HG02973 (cell line): ENCODE data around the gene SLC6A18.

Experiments
- ATAC-seq: cut with Tn5 transposase; IDR thresholded peaks from one replicate; pipeline ENCODE4 v1.9.1; 2021; ENCODE audit warnings: moderate library complexity; ENCODE audit not compliant: unreplicated experiment

The SLC6A18 gene

DNA sequence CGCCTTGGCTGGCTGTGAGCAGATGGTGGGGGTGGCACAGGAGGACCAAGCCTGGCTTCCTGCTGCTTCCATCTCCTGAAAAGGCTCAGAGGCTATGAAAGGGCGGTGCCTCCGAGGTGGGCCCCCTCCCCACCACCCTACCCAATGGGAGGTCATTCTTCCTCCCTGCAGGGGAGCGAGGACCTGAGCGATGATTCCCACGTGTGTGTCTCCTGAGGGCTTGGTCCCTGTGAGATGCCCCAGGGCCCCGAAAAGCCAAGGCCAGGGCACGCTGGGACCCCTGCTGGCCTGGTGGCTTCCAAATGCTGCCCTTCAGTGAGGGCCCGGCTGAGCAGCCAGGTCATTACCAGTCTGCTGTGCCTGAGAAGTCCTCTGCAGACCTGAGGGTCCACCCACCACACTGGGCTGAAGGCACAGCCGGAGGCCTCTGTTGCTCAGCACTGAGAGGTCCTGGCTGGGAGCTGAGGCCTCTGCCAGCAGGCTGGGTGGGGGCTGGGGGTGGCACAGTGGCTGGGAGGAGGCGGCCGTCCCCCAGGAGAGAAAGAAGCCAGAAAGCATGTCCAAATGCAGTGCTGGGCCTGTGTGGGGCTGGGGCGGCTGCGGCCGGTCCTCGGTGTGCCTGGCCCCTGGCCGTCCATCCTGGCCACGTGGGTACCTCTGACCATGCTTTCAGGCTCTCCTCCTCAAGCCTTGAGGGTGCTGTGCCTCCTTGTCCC, 37.8 kb upstream of the SLC6A18 start:
- ATAC-seq = no peak

DNA sequence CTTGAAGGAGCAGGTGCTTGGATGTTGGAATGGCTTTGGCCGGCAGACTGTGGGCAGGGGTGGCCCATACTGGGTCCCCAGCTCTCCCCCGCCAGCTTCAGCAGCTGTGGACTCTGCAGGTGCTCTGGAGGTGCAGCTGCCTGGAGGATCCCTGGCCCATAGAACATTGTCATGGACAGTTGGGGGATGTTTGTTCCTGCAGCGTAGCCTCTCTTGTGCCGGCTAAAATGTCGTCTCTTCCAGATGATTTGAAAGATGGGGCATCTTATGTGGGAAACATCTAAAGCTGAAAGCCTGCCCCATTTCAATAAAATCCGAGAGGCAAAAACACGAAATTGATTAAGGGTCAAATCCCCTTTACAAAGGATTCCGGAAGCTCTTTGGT, 37.2 kb upstream of the SLC6A18 start:
- ATAC-seq = no peak

DNA sequence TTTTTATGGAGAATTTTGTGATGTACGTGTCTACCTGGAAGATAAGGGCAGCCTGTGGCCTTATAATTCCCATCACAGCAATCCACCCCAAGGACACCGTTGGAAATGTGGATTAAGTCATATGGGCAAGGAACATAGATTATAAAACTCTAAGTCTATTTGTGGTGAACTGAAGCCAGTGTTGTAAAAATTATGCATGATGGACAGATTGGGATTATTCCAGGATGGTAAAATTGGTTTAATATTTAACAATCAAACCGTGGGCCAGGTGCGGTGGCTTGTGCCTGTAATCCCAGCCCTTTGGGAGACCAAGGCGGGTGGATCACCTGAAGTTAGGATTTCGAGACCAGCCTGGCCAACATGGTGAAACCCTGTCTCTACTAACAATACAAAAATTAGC, 36.7 kb upstream of the SLC6A18 start:
- ATAC-seq = no peak

DNA sequence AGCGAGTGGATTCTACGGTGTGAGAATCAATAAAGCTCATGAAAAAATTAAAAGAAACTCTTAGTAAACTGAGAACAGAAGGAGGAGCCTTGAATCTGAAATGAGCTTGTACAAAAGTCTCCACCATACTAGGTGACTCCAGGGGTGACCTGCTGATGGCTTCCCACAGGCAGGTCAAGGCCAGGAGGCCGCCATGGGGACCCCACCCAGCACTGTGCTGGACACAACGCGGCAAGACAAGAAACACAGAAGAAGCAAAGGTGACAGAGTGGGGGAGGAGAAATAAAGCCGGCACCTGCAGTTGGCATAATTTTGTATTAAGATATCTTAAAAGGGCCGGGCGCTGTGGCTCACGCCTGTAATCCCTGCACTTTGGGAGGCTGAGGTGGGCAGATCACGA, 35.9 kb upstream of the SLC6A18 start:
- no peak for ATAC-seq

DNA sequence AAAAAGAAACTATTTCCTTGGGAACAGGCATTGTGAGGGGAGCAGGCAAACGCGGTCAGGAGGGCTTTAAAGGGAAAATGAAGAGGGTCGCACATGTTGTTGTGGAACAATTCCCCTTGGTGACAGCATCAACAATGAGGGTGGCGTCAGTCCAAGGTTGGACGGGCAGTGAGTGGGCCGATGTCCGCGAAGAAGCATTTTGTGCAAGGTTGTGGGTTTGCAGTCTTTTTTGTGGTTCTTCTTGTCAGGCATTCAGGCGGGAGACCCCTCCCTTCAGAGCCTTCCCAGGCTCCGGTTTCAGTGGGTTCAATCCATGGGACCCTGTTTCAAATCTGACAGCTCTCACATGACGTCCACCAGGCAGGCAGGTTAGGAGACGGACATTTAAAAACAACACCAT, 34.9 kb upstream of the SLC6A18 start:
- no peak for ATAC-seq

DNA sequence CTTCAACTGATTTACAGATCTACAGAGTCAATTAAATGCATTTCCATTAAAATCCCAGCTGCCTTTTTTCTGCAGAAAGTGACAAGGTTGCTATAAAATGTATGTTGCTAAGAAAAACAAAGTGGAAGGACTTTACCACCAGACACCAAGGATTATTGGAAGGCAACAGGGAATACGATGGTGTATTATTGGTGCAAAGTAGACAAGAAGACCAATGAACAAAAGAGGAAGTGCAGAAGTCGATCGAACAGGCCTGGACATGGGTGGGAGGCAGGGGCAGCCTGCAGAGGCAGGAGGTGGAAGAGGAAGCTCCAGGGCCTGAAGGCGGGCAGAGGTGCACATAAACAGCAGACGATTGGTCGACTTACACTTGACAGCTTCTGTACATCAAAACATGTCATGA, 34.3 kb upstream of the SLC6A18 start:
- no peak for ATAC-seq

DNA sequence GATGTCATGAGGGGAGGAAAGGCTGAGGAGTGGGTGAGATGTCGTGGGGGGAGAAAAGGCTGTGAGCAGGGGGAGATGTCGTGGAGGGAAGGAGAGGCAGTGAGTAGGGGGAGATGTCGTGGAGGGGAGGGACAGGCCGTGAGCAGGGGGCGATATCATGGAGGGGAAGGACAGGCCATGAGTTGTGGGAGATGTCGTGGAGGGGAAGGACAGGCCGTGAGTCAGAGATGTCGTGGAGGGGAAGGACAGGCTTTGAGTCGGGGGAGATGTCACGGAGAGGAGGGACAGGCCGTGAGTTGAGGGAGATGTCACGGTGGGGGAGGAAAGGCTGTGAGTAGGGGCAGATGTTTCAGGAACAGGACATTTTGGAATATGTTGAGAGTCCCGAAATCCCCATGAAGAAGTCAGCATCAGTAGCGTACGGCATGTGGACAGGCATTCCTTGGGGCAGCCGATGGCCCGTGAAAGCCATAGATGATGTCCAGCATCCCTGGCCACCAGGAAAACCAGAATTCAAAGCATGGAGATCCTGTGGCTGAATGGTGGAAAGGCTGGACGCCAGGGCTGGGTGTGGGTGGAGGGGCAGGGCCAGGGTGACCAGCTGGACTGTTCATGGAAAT, 32.1 kb upstream of the SLC6A18 start:
- no peak for ATAC-seq

DNA sequence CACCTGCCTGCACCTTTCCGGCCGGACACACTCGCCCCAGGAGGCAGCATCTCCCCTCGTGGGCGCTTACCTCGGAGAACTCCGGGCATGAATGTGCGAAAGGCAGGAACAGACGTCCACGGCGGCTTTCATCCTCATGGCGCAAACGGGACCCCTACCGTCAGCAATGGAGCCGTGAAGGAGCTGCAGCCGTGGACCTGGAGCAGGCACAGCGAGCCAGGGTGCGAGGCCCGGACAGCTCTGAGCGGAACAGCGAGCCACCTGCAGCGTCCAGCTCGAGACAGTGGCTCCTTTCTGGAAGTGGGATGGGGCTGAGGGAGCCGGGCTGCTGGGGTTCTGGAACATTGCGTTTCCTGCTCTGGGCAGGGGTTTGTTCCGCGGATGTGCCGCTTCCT, 31.6 kb upstream of the SLC6A18 start:
- no peak for ATAC-seq

DNA sequence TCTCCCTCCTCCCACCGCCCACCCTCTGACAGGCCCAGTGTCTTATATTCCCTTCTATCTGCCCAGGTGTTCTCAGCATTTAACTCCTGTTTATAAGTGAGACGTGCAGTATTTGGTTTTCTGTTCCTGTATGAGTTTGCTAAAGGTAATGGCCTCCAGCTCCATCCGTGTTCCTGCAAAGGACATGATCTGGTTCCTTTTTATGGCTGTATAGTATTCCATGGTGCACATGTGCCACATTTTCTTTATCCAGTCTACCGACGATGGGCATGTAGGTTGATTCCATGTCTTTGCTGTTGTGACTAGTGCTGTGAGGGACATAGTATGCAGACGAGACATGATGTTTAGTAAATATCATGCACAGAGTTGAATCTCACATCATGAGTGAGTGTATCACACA, 30.8 kb upstream of the SLC6A18 start:
- no peak for ATAC-seq

DNA sequence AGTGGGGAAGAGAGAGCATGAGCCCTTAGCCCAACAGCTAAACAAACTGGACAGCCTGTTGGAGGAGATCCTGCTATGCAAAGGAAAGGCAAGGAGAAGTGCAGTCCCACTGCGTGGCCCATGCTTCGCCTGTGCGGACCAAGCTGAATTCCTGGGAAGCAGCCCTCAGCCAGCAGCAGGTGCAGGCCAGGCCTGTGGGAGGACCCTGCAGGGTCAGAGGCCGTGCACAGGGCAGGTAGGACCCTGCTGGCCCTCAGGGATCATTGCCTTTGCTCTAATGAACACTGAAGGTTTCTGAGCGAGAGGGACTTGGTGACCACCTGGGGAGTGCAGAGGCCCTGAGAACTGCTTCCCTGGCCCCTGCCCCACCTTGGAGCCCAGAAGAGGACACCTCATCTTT, 29.7 kb upstream of the SLC6A18 start:
- no peak for ATAC-seq

DNA sequence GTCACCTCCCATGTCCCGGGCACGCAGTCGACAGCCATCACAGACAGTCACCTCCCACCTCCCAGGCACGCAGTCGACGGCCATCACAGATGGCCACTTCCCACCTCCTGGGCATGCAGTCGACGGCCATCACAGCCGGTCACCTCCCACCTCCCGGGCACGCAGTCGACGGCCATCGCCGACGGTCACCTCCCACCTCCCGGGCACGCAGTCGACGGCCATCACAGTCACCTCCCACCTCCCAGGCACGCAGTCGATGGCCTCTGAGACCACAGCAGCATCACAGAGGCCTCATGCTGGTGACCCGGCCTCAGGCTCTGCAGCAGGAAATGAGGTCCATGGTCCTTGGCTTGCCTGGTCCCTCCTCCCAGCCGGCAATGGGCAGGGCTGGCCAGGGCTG, 29.3 kb upstream of the SLC6A18 start:
- no peak for ATAC-seq

DNA sequence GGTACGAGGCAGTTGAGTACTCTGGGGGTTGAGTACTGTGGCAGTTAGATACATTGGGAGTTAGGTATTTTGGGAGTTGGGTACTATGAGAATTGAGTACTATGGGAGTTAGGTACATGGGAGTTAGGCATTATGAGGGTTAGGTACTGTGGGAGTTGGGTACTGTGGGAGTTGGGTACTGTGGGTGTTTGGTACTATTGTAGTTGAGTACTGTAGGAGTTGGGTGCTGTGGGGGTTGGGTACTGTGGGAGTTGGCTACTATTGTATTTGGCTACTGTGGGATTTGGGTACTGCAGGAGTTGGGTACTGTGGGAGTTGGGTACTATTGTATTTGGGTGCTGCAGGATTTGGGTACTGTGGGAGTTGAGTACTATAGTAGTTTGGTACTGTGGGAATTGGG, 28.6 kb upstream of the SLC6A18 start:
- ATAC-seq = no peak

DNA sequence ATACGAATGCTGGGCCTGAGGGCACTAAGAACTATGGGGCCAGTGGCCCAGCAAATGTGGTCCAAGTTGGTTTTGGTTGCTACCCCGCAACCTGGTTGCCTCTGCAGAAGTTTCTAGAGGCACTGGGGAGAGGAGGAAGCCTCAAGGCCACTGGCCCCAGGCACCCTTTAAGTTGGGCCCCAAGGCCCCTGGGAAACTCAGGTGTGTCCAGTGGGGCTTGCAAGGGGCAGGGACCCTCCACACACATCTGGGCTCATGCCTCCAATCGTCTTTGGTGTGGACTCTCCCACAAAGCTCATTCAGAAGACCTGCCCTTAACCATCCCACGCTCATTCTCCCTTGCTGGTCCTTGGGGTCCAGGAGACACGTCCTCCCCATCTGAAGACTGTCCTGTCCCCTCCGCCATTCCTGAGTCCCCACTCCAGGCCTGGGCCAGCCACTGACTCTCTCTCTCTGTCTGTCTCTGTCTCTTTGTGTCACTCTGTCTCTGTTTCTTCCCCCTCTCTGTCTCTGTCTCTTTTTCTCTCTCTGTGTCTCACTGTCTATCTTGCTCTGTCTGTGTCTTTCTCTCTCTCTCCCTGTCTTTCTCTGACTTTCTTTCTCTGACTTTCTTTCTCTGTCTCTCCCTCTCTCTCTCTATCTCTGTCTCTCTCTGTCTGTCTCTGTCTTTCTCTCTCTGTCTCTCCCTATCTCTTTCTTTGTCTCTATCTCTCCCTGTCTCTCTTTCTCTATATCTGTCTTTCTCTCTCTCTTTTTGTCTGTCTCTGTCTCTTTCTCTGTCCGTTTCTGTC, 27.1 kb upstream of the SLC6A18 start:
- ATAC-seq = no peak

DNA sequence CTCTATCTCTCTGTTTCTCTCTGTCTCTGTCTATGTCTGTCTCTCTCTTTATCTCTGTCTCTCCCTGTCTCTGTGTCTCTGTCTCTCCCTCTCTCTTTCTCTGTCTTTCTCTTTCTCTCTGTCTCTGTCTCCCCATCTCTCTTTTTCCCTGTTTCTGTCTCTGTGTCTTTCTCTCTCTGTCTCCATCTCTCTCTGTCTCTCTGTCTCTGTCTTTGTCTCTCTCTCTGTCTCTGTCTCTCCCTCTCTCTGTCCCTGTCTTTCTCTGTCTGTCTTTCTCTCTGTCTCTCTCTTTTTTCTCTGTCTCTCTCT, 25.9 kb upstream of the SLC6A18 start:
- no peak for ATAC-seq

DNA sequence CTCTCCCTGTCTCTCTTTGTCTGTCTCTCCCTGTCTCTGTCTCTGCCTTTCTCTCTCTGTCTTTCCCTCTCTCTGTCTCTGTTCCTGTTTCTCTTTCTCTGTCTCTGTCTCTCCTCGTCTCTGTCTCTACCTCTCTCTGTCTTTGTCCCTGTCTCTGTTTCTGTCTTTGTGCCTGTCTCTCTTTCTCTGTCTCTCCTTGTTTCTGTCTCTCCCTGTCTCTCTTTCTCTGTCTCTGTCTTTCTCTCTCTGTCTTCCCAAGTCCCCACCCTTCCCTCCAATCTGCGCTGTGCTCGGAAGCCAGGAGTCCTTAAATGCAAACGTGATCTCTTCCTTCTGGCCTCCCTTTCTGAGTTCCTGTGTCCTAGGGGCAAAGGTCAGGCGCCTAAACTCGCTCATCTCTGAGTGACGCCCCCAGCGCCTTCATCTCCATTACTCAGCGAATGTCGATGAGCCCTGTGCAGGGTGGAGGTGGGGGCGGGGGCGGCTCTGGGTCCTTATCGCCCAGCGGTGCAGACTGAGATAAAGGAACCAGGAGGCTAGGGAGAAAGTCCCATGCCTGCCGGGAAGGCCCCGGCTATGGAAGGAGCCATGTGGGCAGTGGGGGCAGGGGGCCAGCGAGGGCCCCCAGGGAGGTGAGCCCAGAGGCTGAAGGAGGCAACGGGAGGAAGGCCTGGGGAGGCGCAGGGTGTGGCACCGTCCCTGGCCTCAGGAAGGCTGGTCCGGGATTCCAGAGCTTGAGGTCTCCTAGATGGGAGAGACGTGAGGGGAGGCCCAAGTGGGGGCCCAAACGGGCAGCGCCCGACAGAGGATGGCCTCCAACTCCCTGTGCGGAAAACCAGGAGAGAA, 25.3 kb upstream of the SLC6A18 start:
- no peak for ATAC-seq

DNA sequence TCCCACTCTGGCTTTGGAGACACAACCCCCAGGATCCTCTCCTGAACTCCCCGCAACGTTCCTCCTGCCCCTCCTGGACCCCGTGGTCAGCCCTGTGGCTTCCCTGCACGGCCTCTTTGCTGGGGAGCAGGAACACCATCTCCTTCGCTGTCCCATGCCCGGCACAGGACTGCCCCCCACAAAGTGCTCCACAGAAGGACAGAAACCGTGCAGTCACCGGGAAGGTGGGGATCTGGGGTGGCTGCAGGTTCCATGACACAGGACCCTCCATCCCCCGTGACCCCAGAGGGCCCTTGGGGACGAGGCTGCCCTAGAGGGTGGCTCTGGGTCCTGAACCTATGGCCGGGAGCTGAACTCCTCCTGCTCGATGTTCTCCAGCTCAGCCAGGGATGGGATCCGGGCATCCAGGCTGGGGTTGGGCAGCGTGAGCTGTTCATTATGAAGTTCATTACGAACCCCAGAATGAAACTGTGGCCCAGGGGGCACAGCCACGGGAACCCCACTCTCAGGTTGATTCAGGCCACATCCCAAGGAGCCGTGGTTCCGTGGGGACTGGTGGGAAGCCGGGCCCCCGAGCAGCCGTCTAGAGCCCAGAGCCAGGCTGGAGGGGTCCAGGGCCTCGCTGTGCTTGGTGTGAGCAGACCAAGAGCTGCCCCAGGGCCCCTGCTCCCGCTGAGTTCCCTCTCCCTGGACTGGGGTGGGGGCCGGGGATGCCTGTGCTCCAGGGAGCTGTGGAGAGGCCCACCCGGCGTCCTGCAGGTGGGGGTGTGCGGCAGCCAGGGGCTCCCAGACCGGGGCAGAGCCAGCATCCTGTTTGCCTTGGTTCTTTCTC, 24.5 kb upstream of the SLC6A18 start:
- ATAC-seq = no peak

DNA sequence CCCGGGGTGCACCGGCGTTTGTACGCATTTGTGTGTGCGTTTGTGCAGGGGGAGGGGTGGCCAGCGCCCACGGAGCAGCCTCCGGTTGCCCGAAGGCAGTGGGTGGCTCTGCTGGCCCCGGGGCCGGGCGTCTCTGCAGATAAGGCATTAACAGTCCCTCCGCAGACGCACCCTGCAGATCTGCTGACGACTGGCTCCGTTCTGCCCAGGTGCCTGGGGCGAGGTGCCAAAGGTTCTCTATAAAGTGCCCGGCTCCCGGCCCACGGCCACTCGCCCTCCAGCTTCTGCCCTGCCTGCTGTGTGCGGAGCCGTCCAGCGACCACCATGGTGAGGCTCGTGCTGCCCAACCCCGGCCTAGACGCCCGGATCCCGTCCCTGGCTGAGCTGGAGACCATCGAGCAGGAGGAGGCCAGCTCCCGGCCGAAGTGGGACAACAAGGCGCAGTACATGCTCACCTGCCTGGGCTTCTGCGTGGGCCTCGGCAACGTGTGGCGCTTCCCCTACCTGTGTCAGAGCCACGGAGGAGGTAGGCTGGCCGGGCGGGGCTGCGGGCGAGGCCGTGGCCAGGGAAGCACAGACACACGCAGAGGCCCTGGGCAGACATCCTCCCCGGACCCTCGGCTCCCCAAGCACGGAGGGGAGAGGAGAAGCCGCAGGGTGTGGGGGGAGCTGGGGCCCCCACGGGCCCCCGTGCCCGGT, 23.7 kb upstream of the SLC6A18 start, which contains the start of gene SLC6A19:
Gene SLC6A19 (plus strand): TSS at position 269 of the 699 bp plus-strand sequence. CDS start 56 bp downstream, at position 325.
- ATAC-seq = no peak

DNA sequence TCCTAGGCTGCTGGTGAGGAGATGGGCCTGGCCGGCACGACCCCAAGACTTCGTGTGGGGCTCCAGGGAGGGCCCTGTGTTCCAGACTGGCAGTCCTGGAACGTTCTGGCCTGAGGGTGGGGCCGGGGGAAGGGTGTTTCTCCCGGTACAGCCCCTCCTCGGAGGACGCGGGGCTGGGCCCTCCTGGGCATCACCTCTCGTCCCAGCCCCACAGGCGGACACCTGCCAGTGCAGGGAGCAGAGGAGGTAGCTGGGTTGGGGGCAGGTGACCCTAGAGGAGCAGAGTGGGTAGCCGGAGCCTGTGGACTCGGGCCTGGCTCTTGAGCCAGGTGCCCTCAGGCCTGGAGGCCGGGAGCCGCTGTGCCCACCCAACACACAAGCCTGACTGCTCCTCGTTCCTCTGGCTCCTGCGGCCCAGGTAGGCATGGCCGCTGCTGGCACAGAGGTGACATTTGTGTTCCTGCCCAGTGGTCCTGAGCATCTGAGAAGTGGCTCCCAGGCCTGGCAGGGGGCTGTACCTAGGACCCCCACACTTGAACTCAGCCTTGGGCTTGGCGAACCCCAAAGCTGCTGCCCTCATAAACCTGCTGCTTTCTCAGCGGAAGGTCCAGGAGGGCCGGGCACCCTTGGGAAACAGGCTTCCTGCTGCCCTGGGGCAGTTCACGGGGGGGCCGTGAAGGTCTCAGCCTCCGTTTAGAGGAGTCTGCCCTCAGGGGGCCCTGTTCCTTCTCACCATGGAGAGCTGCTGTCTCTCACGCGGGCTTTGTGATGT, 23.0 kb upstream of the SLC6A18 start:
- ATAC-seq = no peak

DNA sequence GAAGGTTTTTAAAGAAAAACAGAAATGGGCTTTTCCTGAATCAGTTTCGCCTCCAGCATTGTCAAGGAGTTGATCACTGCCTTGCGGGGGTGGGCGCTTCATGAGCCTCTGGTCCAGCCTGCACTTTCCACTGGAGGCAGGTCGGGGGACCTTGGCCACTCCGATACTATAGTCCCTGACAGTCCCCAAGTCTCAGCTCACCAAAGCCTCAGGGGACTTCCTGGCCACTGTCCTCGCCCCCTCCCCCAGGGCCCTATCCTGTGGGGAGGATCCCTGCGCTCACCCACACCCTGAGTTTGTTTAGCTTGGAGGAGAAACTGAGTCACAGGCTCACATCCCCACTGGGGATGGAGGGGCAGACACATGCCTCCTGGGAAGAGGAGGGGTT, 22.4 kb upstream of the SLC6A18 start:
- ATAC-seq = no peak
